B cell (primary cell): ENCODE data around the gene ACSBG1. TPM values are rescaled to one million over a fixed set of nuclear protein-coding genes. Genes with fewer than 3 reads are reported as not detected.

Experiments
- ATAC-seq: fragments of 200-7000 bp; cut with Tn5 transposase; one replicate; pipeline ENCODE4 v1.10.0; 2021; ENCODE audit warnings: low read depth, mild to moderate bottlenecking, moderate number of reproducible peaks, moderate library complexity
- CTCF ChIA-PET: fragments of 350-600 bp; sonication (Branson Sonifier 250); formaldehyde crosslinking; loops from one replicate; lab custom pipeline; 2021; ENCODE audit warnings: antibody characterized with exemption, inconsistent platforms; lab: Charles Lee
- POLR2A ChIA-PET: fragments of 350-600 bp; sonication (Branson Sonifier 250); formaldehyde crosslinking; loops from one replicate; lab custom pipeline; 2021; ENCODE audit warnings: antibody characterized with exemption; lab: Charles Lee
- DNase-seq: peaks from one replicate; pipeline ENCODE4 v3.0.0; 2013
- H2AFZ ChIP-seq: 2 replicates; pipeline ENCODE4 v1.6.1; 2012; ENCODE audit warnings: mild to moderate bottlenecking, low read depth, low read length; ENCODE audit not compliant: insufficient read depth, poor library complexity, severe bottlenecking
- H3K27ac ChIP-seq, 2 donors: 1 replicate in 1 of 2; 2 replicates in 1 of 2; pipeline ENCODE4 v1.5.1; 2012 to 2013; ENCODE audit warnings: low read length in 2 of 2, mild to moderate bottlenecking in 2 of 2, moderate library complexity in 1 of 2
- H3K27me3 ChIP-seq, 4 experiments: fragments of 200-600 bp in 1 of 4; sonication (generic) in 1 of 4; replicated peaks in 1 of 4; 1 replicate in 2 of 4; 2 replicates in 2 of 4; pipeline versions ENCODE4 v1.6.1 to v1.7.0; 2013 to 2016; ENCODE audit warnings: low read length in 3 of 4, mild to moderate bottlenecking in 2 of 4, mixed read lengths in 1 of 4, moderate library complexity in 1 of 4; ENCODE audit not compliant: insufficient read depth in 4 of 4, control insufficient read depth in 3 of 4; ENCODE audit errors: control extremely low read depth in 1 of 4
- H3K36me3 ChIP-seq, 2 experiments: replicated peaks in 1 of 2; 1 replicate in 1 of 2; 2 replicates in 1 of 2; pipeline versions ENCODE4 v1.6.1 to v1.7.1; 2013; ENCODE audit warnings: low read length in 1 of 2; ENCODE audit not compliant: insufficient read depth in 2 of 2, control insufficient read depth in 1 of 2; ENCODE audit errors: control extremely low read depth in 1 of 2, extremely low read depth in 1 of 2
- H3K4me1 ChIP-seq, 2 donors: fragments of 200-600 bp in 1 of 2; sonication (generic) in 1 of 2; 1 replicate in 1 of 2; 2 replicates in 1 of 2; pipeline versions ENCODE4 v1.5.1 to v1.6.1; 2013 to 2017; ENCODE audit warnings: low read length in 2 of 2; ENCODE audit not compliant: control insufficient read depth in 2 of 2, insufficient read depth in 2 of 2
- H3K4me2 ChIP-seq: replicated peaks from 2 replicates; pipeline ENCODE3; 2012; ENCODE audit warnings: mild to moderate bottlenecking, low read depth, low read length; ENCODE audit not compliant: poor library complexity, severe bottlenecking
- H3K4me3 ChIP-seq, 5 experiments: fragments of 200-600 bp in 1 of 5; sonication (generic) in 1 of 5; 1 replicate in 3 of 5; 2 replicates in 2 of 5; pipeline versions ENCODE4 v1.5.1 to v1.7.0; 2011 to 2016; ENCODE audit warnings: low read length in 4 of 5, mild to moderate bottlenecking in 4 of 5, low read depth in 2 of 5, control low read depth in 1 of 5, moderate library complexity in 1 of 5; ENCODE audit not compliant: insufficient read depth in 1 of 5; ENCODE audit errors: control extremely low read depth in 1 of 5, extremely low read depth in 1 of 5
- H3K79me2 ChIP-seq: fragments of 200-600 bp; sonication (generic); one replicate; pipeline ENCODE4 v1.6.0; 2016; ENCODE audit warnings: low read length; ENCODE audit not compliant: control insufficient read depth, insufficient read depth
- H3K9ac ChIP-seq: fragments of 200-600 bp; sonication (generic); 2 replicates; pipeline ENCODE4 v1.6.1; 2017; ENCODE audit warnings: mild to moderate bottlenecking, low read length, moderate library complexity
- H3K9me3 ChIP-seq, 3 donors: one replicate each; pipeline versions ENCODE4 v1.6.1 to v1.7.1; 2013; ENCODE audit warnings: low read length in 2 of 3; ENCODE audit not compliant: control insufficient read depth in 2 of 3, insufficient read depth in 1 of 3; ENCODE audit errors: control extremely low read depth in 1 of 3
- H4K20me1 ChIP-seq: 2 replicates; pipeline ENCODE4 v1.6.0; 2012; ENCODE audit warnings: mild to moderate bottlenecking, low read length; ENCODE audit not compliant: insufficient read depth, control insufficient read depth, poor library complexity, severe bottlenecking
- H3K27ac Mint-ChIP-seq: one replicate; pipeline ENCODE4 v1.8.0; 2021; ENCODE audit warnings: mixed read lengths
- H3K27me3 Mint-ChIP-seq: one replicate; pipeline ENCODE4 v1.8.0; 2021; ENCODE audit warnings: mixed read lengths
- H3K4me1 Mint-ChIP-seq: one replicate; pipeline ENCODE4 v1.8.0; 2021; ENCODE audit warnings: mixed read lengths
- H3K4me3 Mint-ChIP-seq: one replicate; pipeline ENCODE4 v1.8.0; 2021; ENCODE audit warnings: mixed read lengths
- H3K9me3 Mint-ChIP-seq: one replicate; pipeline ENCODE4 v1.8.0; 2022; ENCODE audit warnings: mixed read lengths; ENCODE audit not compliant: insufficient read depth
- EZH2 ChIP-seq: IDR thresholded peaks from 2 replicates; pipeline ENCODE4 v1.6.1; 2012; ENCODE audit warnings: borderline replicate concordance, low read depth, mild to moderate bottlenecking, moderate library complexity, low read length; ENCODE audit not compliant: insufficient read depth, poor library complexity, severe bottlenecking
- WGBS: methylation state at CpG from one replicate; pipeline ENCODE4 v1.1.5; 2013; ENCODE audit warnings: missing lambda C conversion rate; ENCODE audit not compliant: insufficient coverage; 5-methylcytosine and 5-hydroxymethylcytosine counted together
- intact Hi-C: fragments of 100-400 bp; cut with micrococcal nuclease; formaldehyde crosslinking; loops from one replicate; pipeline ENCODE4 v1.10.0; 2022
- polyA plus RNA-seq: library from polyadenylated mRNA; depleted of rRNA; stranded (reverse); fragments of >200 nt; gene quantifications from 2 replicates; pipeline ENCODE4 v1.2.3, GENCODE V29; 2012
- total RNA-seq, 2 donors: library from RNA; stranded (reverse); fragments of 120-200 nt in 1 of 2; gene quantifications; 1 replicate in 1 of 2; 2 replicates in 1 of 2; pipeline versions ENCODE4 v1.2.3 to v1.2.4, GENCODE V29; 2013 to 2022
- TF ChIP-seq, protein P1 (sequence below): fragments of 200-600 bp; IDR thresholded peaks from one replicate; pipeline ENCODE4 v1.8.0; 2022; ENCODE audit warnings: antibody characterized with exemption, mild to moderate bottlenecking

Gene ACSBG1
- total and polyA plus RNA-seq, 2 donors (not counting 1 experiment from before 2014, with no cell fraction given) = 0.03 to 0.07 TPM

GRCh38 chr15:78203346-78204225 lies 30.8 kb downstream of the ACSBG1 start:
- Histone ChIP-seq H3K9ac (no peak overlapping the region), H4K20me1 (no peaks in the 10 kb centered on the region), H3K27ac (no peak overlapping the region), H3K27me3 (peaks cover 0 to 2% (median 0%) of the 10 kb centered on the region in 4 experiments), H3K9me3 (no peaks in the 10 kb centered on the region), H3K4me3 (no peak overlapping the region), H2AFZ (no peak overlapping the region), H3K36me3 (no peaks in the 10 kb centered on the region), H3K4me1 (no peaks in the 10 kb centered on the region), H3K4me2 (no peak overlapping the region), H3K79me2 (no peaks in the 10 kb centered on the region)
- H3K4me3 Mint-ChIP-seq = no peak overlapping the region
- no peak overlapping the region for H3K27ac Mint-ChIP-seq
- no peaks in the 10 kb centered on the region for H3K4me1 Mint-ChIP-seq
- WGBS = 86% methylated on average over 11 of the region's 14 CpGs
- intact Hi-C loops = no loop called here
- H3K27me3 Mint-ChIP-seq = peaks cover 10% of the 10 kb centered on the region
- TF ChIP-seq EZH2 = no peak
- TF ChIP-seq, protein P1, sequence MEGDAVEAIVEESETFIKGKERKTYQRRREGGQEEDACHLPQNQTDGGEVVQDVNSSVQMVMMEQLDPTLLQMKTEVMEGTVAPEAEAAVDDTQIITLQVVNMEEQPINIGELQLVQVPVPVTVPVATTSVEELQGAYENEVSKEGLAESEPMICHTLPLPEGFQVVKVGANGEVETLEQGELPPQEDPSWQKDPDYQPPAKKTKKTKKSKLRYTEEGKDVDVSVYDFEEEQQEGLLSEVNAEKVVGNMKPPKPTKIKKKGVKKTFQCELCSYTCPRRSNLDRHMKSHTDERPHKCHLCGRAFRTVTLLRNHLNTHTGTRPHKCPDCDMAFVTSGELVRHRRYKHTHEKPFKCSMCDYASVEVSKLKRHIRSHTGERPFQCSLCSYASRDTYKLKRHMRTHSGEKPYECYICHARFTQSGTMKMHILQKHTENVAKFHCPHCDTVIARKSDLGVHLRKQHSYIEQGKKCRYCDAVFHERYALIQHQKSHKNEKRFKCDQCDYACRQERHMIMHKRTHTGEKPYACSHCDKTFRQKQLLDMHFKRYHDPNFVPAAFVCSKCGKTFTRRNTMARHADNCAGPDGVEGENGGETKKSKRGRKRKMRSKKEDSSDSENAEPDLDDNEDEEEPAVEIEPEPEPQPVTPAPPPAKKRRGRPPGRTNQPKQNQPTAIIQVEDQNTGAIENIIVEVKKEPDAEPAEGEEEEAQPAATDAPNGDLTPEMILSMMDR = no peak
- ChIA-PET CTCF (interaction anchor here (3.1 to 16.6 kb wide), 2 partner anchors 9 to 90 kb away, joined by 21 to 394 read pairs; no protein-coding TSS in a partner anchor), POLR2A (no interaction called here)
- no peaks in the 10 kb centered on the region for H3K9me3 Mint-ChIP-seq
- ATAC-seq (no peak), DNase-seq (no peak)
